NCI-H82 (cell line): ENCODE results near the gene SNIP1.
"Not testable (repeated sequence)": the region's sequence is repeated elsewhere in the genome, so short reads cannot be mapped to it uniquely, and the experiment has no call there.

Source experiments
- DNase-seq: peaks from one replicate; lab custom pipeline; 2025; lab: John Stamatoyannopoulos, UW

SNIP1 gene

DNA sequence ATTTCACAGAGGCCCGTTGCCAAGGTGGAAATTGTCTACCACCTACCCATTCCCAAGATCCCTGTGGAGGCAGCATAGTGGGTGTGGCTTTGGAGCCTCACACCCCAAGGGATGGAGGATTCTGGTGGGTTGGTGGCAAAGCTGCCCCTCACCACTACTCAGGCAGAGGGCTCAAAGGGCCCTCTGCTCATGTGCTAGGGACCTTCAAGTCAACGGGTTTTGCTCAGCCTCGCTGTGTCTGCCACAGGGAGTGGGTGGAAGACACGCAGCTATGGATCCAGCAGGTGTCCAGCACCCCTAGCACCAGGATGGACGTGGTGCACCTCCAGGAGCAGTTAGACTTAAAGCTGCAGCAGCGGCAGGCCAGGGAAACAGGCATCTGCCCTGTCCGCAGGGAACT, 5.0 kb upstream of the SNIP1 start:
- DNase-seq, result no peak

GRCh38 chr1:37558411-37558810, 4.3 kb upstream of the SNIP1 start:
- no peak for DNase-seq

GRCh38 chr1:37557402-37557801, 3.3 kb upstream of the SNIP1 start:
- DNase-seq, result no peak

DNA sequence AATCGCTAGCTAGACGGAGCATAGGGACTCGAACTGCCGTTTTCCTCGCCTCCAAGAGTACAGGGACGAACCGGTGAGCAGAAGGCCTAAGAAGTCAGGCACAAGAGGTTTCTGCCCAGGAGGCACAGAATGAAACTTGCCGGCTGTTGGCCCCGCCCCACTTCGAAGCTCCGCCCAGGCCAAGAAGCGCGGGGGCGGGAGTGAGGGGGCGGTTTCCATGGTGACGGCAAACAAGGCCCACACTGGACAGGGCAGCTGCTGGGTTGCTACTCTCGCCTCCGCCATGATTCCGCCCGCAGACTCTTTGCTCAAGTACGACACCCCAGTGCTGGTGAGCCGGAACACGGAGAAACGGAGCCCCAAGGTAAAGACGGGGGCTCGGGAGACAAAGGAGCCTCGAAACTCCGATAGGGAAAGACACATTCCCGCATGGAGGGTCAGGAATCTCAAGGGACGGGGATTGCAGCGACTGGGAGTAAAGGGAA, 2.7 kb upstream of the SNIP1 start, which contains the start of gene DNALI1:
TSS of gene DNALI1 (plus strand) at position 229 of the 485 bp plus-strand sequence. CDS start at position 284, 55 bp downstream.
- DNase-seq, result peak; percentile 65

DNA sequence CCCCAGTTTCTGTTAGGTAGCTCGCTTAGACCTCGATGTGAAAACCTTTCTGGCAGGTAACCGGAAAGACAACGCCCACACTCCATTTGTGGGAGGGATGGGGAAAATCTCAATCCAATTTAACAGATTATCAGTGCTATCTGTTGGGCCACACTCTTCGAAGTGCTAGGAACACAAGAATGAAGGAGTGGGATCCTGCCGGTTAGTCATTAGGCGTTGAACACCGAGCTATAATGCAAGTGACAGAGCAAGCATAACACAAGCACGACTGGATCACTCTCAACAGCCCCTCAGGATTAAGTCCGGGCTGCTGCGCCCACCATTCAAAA, 531 bp downstream of the SNIP1 start:
- DNase-seq, result peak; percentile 81

- no peak for DNase-seq
Observed at GRCh38 chr1:37549341-37549740, 4.8 kb downstream of the SNIP1 start.

DNA sequence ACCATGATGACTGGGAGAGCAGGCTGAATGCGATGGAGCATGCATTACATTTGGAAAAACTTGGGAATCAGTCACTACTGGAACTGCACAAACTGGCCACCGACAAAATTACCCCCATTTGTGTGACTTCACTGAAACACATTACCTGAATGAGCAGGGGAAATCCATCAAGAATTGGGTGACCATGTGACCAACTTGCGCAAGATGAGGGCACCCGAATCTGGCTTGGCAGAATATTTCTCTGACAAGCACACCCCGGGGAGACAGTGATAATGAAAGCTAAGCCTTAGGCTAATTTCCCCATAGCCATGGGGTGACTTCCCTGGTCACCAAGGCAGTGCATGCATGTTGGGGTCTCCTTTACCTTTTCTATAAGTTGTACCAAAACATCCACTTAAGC, 9.1 kb downstream of the SNIP1 start:
- DNase-seq, result no peak

GRCh38 chr1:37544530-37544929, 9.6 kb downstream of the SNIP1 start:
- DNase-seq, result no peak

DNA sequence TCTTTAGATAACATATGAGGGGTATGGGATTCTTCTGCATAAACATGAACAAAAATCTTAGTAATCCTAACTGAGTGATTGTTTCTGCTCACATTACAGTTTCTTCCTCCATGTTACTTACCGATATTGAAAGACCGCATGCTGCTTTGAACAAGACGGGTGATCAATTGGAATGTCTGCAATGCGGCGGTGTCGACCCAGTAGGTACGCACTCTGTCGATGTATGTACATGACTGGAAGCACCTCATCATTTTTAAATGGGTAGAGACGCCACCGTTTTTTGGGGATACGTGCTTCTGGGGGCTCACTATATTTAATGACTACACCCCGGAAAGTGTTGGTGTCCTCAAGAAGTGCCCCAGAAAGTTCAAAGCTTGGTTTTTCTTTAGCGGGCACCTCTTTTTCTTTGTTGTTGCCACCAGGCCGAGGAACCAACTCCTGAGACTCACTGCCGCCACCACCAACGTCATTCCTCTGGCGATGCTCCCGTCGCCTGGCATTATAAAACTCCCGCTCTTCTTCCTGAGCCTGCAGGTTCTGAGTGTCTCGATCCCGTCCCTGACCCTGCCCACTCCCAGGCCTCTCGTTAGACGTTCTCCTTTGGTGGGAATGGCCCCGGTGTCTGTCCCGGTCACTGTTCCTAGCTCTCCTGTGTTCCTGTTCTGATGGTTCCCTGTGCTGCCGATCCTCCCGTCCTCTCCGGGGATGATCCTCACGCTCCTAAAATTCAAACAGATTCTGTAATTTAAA, 13.9 kb downstream of the SNIP1 start:
- DNase-seq, result no peak

DNA sequence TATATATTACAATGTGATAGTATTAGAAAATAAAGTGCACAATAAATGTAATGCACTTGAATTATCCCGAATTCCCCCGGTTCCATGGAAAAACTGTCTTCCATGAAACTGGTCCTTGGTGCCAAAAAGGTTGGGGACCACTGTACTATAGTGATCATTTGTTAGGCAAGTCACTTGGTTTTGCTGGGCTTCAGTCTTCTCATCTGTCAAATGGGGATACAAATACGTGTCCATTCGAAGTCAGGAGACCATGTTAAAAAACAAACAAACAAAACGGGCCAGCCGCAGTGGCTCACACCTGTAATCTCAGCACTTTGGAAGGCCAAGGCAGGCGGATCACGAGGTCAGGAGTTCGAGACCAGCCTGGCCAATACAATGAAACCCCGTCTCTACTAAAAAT, 14.9 kb downstream of the SNIP1 start:
- DNase-seq, result not testable (repeated sequence)

GRCh38 chr1:37537378-37537777, 16.7 kb downstream of the SNIP1 start:
- DNase-seq, result no peak

- no peak for DNase-seq
Observed at GRCh38 chr1:37533317-37534093, 20.6 kb downstream of the SNIP1 start.

DNA sequence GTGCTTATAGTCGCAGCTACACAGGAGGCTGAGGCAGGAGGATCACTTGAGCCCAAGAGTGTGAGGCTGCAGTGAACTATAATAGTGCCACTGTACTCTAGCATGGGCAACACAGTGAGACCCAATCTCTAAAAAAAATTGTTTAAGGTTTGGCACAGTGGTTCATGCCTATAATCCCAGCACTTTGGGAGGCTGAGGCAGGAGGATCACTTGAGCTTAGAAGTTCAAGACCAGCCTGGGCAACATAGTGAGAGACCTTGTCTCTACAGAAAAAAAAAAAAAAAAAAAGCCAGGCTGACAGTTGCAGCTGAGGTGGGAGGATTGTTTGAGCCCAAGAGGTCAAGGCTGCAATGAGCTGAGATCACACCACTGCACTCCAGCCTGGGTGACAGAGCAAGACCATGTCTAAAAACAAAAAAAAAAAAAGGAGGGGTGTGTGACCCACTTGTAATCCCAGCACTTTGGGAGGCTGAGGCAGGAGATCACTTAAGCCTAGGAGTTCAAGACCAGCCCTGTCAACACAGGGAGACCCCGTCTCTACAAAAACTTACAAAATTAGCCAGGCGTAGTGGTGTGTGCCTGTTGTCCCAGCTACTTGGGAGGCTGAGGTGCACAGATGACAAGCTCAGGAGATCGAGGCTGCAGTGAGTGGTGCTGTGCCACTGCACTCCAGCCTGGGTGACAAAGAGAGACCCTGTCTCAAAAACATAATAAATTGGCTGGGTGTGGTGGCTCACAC, 21.5 kb downstream of the SNIP1 start:
- not testable (repeated sequence) for DNase-seq

DNA sequence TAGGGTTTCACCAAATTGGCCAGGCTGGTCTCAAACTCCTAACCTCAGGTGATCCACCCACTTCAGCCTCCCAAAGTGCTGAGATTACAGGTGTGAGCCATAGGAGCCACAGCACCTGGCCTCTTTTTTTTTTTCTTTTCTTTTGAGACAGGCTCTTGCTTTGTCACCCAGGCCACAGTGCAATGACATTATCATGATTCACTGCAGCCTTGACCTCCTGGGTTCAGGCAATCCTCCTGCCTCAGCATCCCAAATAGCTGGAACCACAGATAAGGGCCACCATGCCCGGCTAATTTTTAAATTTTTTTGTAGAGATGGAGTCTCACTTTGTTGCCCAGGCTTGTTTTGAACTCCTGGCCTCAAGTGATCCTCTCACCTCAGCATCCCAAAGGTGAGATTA, 24.2 kb downstream of the SNIP1 start:
- DNase-seq, result not testable (repeated sequence)

DNA sequence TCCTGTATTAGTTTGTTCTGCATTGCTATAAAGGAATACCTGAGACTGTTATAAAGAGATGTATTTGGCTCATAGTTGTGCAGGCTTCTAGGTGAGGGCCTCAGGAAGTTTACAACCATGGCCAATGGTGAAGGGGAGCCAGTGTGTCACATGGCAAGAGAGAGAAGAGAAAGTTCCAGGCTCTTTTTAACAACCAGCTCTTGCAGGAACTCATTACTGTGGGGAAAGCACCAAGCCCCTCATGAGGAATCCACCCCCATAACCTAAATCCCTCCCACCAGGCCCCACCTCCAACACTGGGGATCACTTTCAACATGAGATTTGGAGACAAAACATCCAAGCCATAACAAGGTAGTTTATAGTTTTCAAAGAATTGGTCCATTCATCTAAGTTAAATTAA, 34.5 kb downstream of the SNIP1 start:
- no peak for DNase-seq

- not testable (repeated sequence) for DNase-seq
Observed at GRCh38 chr1:37518929-37519328, 35.2 kb downstream of the SNIP1 start.

DNA sequence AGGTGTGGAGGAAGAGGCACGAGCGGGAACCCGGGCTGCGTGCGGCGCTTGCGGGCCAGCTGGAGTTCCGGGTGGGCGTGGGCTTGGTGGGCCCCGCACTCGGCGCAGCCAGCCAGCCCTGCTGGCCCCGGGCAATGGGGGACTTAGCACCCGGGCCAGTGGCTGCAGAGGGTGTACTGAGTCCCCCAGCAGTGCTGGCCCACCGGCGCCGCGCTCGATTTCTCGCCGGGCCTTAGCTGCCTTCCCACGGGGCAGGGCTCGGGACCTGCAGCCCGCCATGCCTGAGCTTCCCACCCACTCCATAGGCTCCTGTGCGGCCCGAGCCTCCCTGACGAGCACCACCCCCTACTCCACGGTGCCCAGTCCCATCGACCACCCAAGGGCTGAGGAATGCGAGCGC, 35.9 kb downstream of the SNIP1 start:
- not testable (repeated sequence) for DNase-seq

- no peak for DNase-seq
Observed at GRCh38 chr1:37517569-37517968, 36.5 kb downstream of the SNIP1 start.

DNA sequence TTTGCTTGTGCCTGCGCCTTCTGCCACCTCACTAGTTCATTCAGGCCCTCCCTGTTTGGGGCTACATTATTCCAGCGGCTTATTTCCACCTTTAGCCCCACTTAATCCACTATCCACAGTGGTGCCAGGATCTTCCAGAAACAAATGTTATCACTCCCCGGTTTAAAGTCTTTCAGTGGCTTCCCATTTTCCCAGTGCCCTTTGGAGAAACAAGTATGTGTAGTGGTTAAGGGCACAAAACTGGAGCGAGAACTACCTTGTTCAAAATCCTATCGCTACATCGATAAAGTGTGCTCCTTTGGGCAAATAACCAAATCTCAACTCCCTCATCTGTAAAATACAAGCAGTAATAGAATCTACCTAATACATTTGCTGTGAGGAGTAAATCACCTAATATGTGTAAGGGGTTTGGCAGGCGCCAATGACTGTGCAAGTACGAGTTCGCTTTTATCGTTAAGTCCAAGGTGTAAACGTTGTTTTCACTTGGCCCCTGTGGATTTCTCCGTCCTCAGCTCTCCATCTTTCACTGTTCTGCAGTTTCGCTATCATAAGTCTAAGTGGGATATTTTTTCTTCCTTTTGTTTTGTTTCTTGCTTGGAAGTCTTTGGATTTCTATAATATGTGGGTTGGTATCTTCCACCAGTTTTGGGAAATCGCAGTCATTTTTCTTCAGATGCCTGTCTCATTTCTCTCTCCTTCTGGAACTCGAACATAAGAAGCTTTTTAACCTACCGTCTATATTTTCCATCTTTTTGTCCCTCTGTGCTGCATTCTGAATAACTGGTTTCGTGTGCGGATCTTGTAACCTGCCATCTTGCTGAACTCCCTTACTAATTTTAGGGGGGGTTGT, 38.7 kb downstream of the SNIP1 start:
- DNase-seq, result peak; percentile 46

DNA sequence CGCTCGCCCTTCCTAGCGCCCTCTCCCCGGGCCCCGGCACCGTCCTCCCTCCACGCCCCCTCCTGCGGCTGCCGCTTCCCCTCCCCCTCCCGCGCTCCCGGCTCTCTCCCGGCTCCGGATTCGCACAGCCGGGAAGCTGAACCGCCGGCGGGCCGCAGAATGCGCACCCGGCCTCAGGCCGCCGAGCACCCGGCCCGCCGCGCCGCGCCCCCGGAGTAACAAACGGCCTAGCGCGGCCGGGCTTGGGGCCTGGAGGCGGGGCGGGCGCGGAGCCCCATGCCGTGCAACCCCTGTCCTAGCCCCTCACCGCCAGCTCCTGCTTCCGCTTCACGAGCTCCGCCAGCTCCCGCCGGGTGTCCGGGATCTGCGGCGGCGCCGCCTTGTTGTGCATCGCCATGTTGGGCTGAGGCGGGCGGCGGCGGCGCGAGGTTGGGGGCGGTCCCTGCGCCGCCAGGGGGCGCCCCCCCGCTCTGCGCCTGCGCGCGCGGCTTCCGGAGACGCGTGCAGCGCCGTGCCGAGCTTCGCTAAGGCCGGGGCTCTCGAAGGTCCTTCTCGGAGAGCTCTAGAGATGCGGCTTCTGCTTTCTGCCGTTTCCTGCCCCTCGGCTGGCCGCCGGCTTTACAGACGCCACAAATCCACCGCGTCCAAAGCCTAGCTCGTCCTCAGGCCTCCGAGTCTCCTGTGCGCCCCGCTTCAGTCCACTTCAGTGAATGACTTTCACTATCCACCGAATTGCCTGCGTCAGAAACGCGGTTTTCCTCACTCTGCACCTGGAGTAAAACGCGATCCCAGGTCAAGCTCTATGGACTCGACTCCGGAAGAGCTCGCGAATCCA, 39.5 kb downstream of the SNIP1 start, which contains the start of gene MEAF6:
TSS of gene MEAF6 (minus strand) at position 417 of the 835 bp plus-strand sequence. CDS start at position 397, 20 bp downstream.
- DNase-seq, result peak; percentile 90
